T-helper 2 cell treated with Interferon-gamma antibody and Interleukin-4, amounts not matched to agents 100 ng/mL and 5 ng/mL, for 36 hours (primary cell): ENCODE measurements around the gene GK. TPM values are rescaled to one million over a fixed set of nuclear protein-coding genes. Genes with fewer than 3 reads are reported as not detected.
"Not testable (repeated sequence)": the region's sequence is repeated elsewhere in the genome, so short reads cannot be mapped to it uniquely, and the experiment has no call there.

Source experiments
- intact Hi-C: fragments of 100-400 bp; cut with micrococcal nuclease; formaldehyde crosslinking; loops from one replicate; pipeline ENCODE4 v1.15.1; 2023
- total RNA-seq: library from RNA; stranded (reverse); gene quantifications from 2 replicates; pipeline ENCODE4 v1.2.3, GENCODE V29; 2022

Gene GK
- 31.8 and 38.1 TPM in 2 replicates for total RNA-seq

GRCh38 chrX:30653415-30654131, at the start of gene GK:
TSS of gene GK (plus strand) at chrX:30653423. CDS start at chrX:30653538, 115 bp downstream.
- intact Hi-C loops: loop anchor here (2.0 to 5.0 kb wide), 2 partner anchors 77 to 179 kb away; partner anchors contain the start of gene TASL

GRCh38 chrX:30607155-30607554, 46.1 kb upstream of the GK start:
- intact Hi-C loops: no loop called here

- intact Hi-C loops: no loop called here
Observed at GRCh38 chrX:30610026-30610425, 43.2 kb upstream of the GK start.

GRCh38 chrX:30612250-30612655, 41.0 kb upstream of the GK start:
- intact Hi-C loops: no loop called here

GRCh38 chrX:30613721-30614120, 39.5 kb upstream of the GK start:
- intact Hi-C loops: no loop called here

GRCh38 chrX:30615229-30615628, 38.0 kb upstream of the GK start:
- intact Hi-C loops: no loop called here

GRCh38 chrX:30618160-30618765, 35.0 kb upstream of the GK start:
- intact Hi-C loops: no loop called here

- intact Hi-C loops: no loop called here
Observed at GRCh38 chrX:30620125-30620524, 33.1 kb upstream of the GK start.

GRCh38 chrX:30620980-30621618, 32.1 kb upstream of the GK start:
- intact Hi-C loops: no loop called here

GRCh38 chrX:30622361-30622760, 30.9 kb upstream of the GK start:
- intact Hi-C loops: no loop called here

GRCh38 chrX:30626402-30626801, 26.8 kb upstream of the GK start:
- intact Hi-C loops: no loop called here

- intact Hi-C loops: no loop called here
Observed at GRCh38 chrX:30627818-30628652, 25.2 kb upstream of the GK start.

GRCh38 chrX:30634070-30634469, 19.2 kb upstream of the GK start:
- intact Hi-C loops: not testable (repeated sequence)

- intact Hi-C loops: loop anchor here (5.0 kb wide), 1 partner anchor 187 kb away; no protein-coding TSS in a partner anchor
Observed at GRCh38 chrX:30635630-30636029, 17.6 kb upstream of the GK start.

- intact Hi-C loops: loop anchor here (5.0 kb wide), 1 partner anchor 184 kb away; no protein-coding TSS in a partner anchor
Observed at GRCh38 chrX:30637874-30638815, 15.1 kb upstream of the GK start.

- intact Hi-C loops: loop anchor here (5.0 kb wide), 1 partner anchor 183 kb away; no protein-coding TSS in a partner anchor
Observed at GRCh38 chrX:30639702-30640101, 13.5 kb upstream of the GK start.

- intact Hi-C loops: no loop called here
Observed at GRCh38 chrX:30642642-30643041, 10.6 kb upstream of the GK start.

GRCh38 chrX:30643313-30643821, 9.9 kb upstream of the GK start:
- intact Hi-C loops: no loop called here

- intact Hi-C loops: loop anchor here (1.0 to 5.0 kb wide), 2 partner anchors 9 to 182 kb away; no protein-coding TSS in a partner anchor
Observed at GRCh38 chrX:30649859-30650258, 3.4 kb upstream of the GK start.
